ENCODE measurements around the gene NCKAP5. TPM values are rescaled to one million over a fixed set of nuclear protein-coding genes. Genes with fewer than 3 reads are reported as not detected.

NCKAP5 gene
- total RNA-seq, 1 experiment from 2014 or later: 3.2 TPM

GRCh38 chr2:133434959-133435668, 133.1 kb downstream of the NCKAP5 start:
- H2AFZ ChIP-seq (ENCODE audit: low read length): no peak overlapping the region
- no peaks in the 10 kb centered on the region for H3K9me2 ChIP-seq (replicated peaks; ENCODE audit: low read length)
- no peak overlapping the region for H3K9ac ChIP-seq (ENCODE audit: low read length)
- TF ChIP-seq, protein P1, sequence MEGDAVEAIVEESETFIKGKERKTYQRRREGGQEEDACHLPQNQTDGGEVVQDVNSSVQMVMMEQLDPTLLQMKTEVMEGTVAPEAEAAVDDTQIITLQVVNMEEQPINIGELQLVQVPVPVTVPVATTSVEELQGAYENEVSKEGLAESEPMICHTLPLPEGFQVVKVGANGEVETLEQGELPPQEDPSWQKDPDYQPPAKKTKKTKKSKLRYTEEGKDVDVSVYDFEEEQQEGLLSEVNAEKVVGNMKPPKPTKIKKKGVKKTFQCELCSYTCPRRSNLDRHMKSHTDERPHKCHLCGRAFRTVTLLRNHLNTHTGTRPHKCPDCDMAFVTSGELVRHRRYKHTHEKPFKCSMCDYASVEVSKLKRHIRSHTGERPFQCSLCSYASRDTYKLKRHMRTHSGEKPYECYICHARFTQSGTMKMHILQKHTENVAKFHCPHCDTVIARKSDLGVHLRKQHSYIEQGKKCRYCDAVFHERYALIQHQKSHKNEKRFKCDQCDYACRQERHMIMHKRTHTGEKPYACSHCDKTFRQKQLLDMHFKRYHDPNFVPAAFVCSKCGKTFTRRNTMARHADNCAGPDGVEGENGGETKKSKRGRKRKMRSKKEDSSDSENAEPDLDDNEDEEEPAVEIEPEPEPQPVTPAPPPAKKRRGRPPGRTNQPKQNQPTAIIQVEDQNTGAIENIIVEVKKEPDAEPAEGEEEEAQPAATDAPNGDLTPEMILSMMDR (conservative IDR thresholded peaks at IDR 0.05; ENCODE audit: low read depth, low read length): peak; percentile 24; the same call in 1 of the 2 replicates
- TF ChIP-seq EZH2phosphoT487 (IDR thresholded peaks at IDR 0.05; ENCODE audit: borderline replicate concordance, low read length) (no peak), EZH2 (IDR thresholded peaks at IDR 0.05; ENCODE audit: low read length, unreplicated experiment) (no peak)
- no peak overlapping the region for H3K4me2 ChIP-seq (ENCODE audit: low read length)
- H4K20me1 ChIP-seq (ENCODE audit: low read length): no peaks in the 10 kb centered on the region
- H3K27ac ChIP-seq (ENCODE audit: low read length): no peak overlapping the region
- no TSS peak for BruUV-seq (replicated peaks)
- peaks cover 16% of the 10 kb centered on the region for H3K4me1 ChIP-seq (ENCODE audit: insufficient read depth, low read length)
- intact Hi-C loops (cut with micrococcal nuclease): loop anchor here (10.0 kb wide), 3 partner anchors 170 to 340 kb away; no protein-coding TSS in a partner anchor
- H3K9me3 ChIP-seq (ENCODE audit: low read length): no peaks in the 10 kb centered on the region
- H3F3A ChIP-seq (ENCODE audit: low read length, unreplicated experiment): no peaks in the 10 kb centered on the region
- no peaks in the 10 kb centered on the region for H3K27me3 ChIP-seq (ENCODE audit: low read length)
- H3K79me2 ChIP-seq (ENCODE audit: low read length): no peaks in the 10 kb centered on the region
- no peak overlapping the region for H3K4me3 ChIP-seq (ENCODE audit: low read length)
- ATAC-seq: no peak
- ChIA-PET POLR2A (ENCODE audit: unreplicated experiment) (no interaction called here), CTCF (no interaction called here)
- peak; percentile 65 for DNase-seq
- H3K36me3 ChIP-seq (ENCODE audit: low read depth, low read length): no peaks in the 10 kb centered on the region

DNA sequence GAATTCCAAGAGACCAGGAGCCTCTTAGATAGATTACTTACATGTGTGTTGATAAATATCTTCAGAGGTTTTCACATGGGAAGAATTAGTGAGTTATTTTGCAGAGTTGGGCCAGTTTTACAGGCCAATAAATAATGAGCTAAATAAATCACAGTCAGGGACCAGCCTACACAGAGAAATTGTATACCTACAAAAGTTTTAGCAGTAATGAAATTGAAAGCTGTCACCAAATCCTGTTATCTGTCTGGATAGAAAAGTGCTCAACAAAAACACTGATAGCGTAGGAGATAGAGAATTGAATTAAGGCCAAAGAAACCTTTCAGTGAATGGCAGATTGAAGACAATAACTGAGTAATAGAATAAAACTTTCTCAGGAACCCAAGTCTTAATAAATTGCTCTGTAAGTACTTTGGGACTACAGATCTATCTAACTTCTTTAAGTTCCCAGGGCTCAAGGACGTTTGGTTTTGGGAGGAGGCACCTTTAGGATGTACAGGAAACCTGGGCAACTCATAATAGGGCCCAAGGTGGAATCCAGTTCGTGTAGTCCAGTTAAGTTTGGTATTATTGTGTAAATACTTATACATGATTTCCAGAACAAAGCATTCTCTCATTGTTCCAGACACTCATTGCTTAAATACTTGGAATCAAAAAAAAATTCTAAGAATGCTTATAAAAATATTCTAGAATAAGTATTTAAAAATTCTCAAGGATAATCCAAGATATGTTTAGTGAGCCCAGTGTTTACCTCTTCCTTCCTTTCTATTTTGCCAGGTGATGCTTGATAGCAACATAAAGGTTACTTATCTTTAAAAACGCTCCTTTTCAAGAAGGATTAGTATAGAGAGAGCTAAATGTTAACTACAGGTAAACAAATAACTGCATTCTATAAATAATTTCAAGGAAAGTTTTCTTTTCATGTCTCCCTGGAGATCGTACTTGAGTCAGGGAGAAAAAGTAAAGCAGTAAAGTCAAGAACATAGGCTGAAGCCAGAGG, 134.5 kb downstream of the NCKAP5 start:
- ATAC-seq (no peak), DNase-seq (no peak)
- Histone ChIP-seq H3K9ac (ENCODE audit: low read length) (no peak overlapping the region), H3K4me1 (ENCODE audit: insufficient read depth, low read length) (peaks cover 16% of the 10 kb centered on the region), H3K4me3 (ENCODE audit: low read length) (no peak overlapping the region), H3K9me2 (replicated peaks; ENCODE audit: low read length) (no peaks in the 10 kb centered on the region), H3F3A (ENCODE audit: low read length, unreplicated experiment) (no peaks in the 10 kb centered on the region), H3K27me3 (ENCODE audit: low read length) (no peaks in the 10 kb centered on the region), H4K20me1 (ENCODE audit: low read length) (no peaks in the 10 kb centered on the region), H3K36me3 (ENCODE audit: low read depth, low read length) (no peaks in the 10 kb centered on the region), H3K79me2 (ENCODE audit: low read length) (no peaks in the 10 kb centered on the region), H2AFZ (ENCODE audit: low read length) (no peak overlapping the region), H3K27ac (ENCODE audit: low read length) (no peak overlapping the region), H3K4me2 (ENCODE audit: low read length) (no peak overlapping the region), H3K9me3 (ENCODE audit: low read length) (no peaks in the 10 kb centered on the region)
- TF ChIP-seq, protein P1 (conservative IDR thresholded peaks at IDR 0.05; ENCODE audit: low read depth, low read length): no peak
- no peak for TF ChIP-seq EZH2 (IDR thresholded peaks at IDR 0.05; ENCODE audit: low read length, unreplicated experiment)
- no TSS peak for BruUV-seq (replicated peaks)
- CTCF ChIA-PET: no interaction called here
- intact Hi-C loops (cut with micrococcal nuclease): loop anchor here (10.0 kb wide), 3 partner anchors 169 to 341 kb away; no protein-coding TSS in a partner anchor
- POLR2A ChIA-PET (ENCODE audit: unreplicated experiment): no interaction called here

Measured in PC-3 (cell line).